ENCODE data around the gene RHOG.

- TF ChIP-seq, protein P1, sequence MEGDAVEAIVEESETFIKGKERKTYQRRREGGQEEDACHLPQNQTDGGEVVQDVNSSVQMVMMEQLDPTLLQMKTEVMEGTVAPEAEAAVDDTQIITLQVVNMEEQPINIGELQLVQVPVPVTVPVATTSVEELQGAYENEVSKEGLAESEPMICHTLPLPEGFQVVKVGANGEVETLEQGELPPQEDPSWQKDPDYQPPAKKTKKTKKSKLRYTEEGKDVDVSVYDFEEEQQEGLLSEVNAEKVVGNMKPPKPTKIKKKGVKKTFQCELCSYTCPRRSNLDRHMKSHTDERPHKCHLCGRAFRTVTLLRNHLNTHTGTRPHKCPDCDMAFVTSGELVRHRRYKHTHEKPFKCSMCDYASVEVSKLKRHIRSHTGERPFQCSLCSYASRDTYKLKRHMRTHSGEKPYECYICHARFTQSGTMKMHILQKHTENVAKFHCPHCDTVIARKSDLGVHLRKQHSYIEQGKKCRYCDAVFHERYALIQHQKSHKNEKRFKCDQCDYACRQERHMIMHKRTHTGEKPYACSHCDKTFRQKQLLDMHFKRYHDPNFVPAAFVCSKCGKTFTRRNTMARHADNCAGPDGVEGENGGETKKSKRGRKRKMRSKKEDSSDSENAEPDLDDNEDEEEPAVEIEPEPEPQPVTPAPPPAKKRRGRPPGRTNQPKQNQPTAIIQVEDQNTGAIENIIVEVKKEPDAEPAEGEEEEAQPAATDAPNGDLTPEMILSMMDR (IDR thresholded peaks at IDR 0.05) = no peak
- no peak for TF ChIP-seq POLR2A (IDR thresholded peaks at IDR 0.05)
These were observed 16.9 kb upstream of the RHOG start for GRCh38 chr11:3857628-3858027.
